H1 (cell line): ENCODE results near the gene SS18L1. TPM values are rescaled to one million over a fixed set of nuclear protein-coding genes. Genes with fewer than 3 reads are reported as not detected.

Experiments used
- CHD7 ChIP-seq: fragments of 300-600 bp; sonication (generic); IDR thresholded peaks from 2 replicates; pipeline ENCODE4 v1.7.1; 2012; ENCODE audit warnings: low read length, moderate library complexity, mild to moderate bottlenecking, inconsistent platforms; ENCODE audit not compliant: insufficient replicate concordance
- SP4 ChIP-seq: IDR thresholded peaks from 2 replicates; pipeline ENCODE4 v1.6.1; 2012; ENCODE audit warnings: low read length, inconsistent platforms
- polyA plus RNA-seq, 7 experiments: library from polyadenylated mRNA; depleted of rRNA in 3 of 7; stranded (reverse) in 5 of 7; unstranded in 2 of 7; fragments of >200 nt in 5 of 7; fragments of 200-250 nt in 2 of 7; gene quantifications; 1 replicate in 5 of 7; 2 replicates in 1 of 7; 4 replicates in 1 of 7; pipeline versions ENCODE4 v1.2.1 to v1.2.3, GENCODE V29; 2011 to 2013; ENCODE audit warnings: missing spikeins in 2 of 7, mixed read lengths in 2 of 7
- total RNA-seq: library from RNA; stranded (reverse); fragmentation: NEBNext Ultra II Directional; extraction: Animal tissue kit (Norgen Biotek cat#: 25700); gene quantifications from 2 replicates; pipeline ENCODE4 v1.2.1, GENCODE V29; 2021

The SS18L1 gene
- total and polyA plus RNA-seq, 2 of the 8 experiments (the other 6 are each of a cell fraction or from before 2014, with no cell fraction given): 28.4 to 29.7 TPM

- TF ChIP-seq CHD7 (no peak), SP4 (no peak)
Observed at GRCh38 chr20:62197801-62198200, 54.2 kb downstream of the SS18L1 start (continued).
